ENCODE data around the gene CD82.

GRCh38 chr11:44629732-44630345, 64.4 kb downstream of the CD82 start:
- no peak for TF ChIP-seq SUZ12 (IDR thresholded peaks at IDR 0.05; ENCODE audit: extremely low read depth, insufficient read depth, insufficient read length)
- no peak for TF ChIP-seq YY1 (IDR thresholded peaks at IDR 0.05; ENCODE audit: insufficient read depth, insufficient read length)

Data from NT2/D1 (cell line).